ENCODE results near the gene FBXO11.

The FBXO11 gene

DNA sequence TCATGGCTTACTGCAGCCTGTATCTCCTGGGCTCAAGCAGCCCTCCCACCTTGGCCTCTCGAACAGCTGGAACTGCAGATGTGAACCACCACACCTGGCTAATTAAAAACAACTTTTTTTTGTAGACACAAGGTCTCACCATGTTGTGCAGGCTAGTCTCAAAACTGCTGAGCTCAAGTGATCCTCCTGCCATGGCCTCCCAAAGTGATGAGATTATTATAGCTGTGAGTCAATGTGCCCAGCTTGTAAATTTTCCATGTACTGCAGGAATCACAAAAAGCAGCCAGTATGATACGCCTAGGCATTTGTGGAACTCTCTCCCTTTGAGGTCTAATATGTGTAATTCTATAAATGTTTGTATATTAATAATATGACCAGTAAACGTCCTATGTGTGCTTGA is 63.5 kb downstream of the FBXO11 start:
- no peak for DNase-seq (ENCODE audit: low read depth)
- TF ChIP-seq, protein P1, sequence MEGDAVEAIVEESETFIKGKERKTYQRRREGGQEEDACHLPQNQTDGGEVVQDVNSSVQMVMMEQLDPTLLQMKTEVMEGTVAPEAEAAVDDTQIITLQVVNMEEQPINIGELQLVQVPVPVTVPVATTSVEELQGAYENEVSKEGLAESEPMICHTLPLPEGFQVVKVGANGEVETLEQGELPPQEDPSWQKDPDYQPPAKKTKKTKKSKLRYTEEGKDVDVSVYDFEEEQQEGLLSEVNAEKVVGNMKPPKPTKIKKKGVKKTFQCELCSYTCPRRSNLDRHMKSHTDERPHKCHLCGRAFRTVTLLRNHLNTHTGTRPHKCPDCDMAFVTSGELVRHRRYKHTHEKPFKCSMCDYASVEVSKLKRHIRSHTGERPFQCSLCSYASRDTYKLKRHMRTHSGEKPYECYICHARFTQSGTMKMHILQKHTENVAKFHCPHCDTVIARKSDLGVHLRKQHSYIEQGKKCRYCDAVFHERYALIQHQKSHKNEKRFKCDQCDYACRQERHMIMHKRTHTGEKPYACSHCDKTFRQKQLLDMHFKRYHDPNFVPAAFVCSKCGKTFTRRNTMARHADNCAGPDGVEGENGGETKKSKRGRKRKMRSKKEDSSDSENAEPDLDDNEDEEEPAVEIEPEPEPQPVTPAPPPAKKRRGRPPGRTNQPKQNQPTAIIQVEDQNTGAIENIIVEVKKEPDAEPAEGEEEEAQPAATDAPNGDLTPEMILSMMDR (conservative IDR thresholded peaks at IDR 0.05; ENCODE audit: low read depth, low read length), result no peak

GRCh38 chr2:47838686-47839085 is 67.6 kb downstream of the FBXO11 start:
- TF ChIP-seq, protein P1 (conservative IDR thresholded peaks at IDR 0.05; ENCODE audit: low read depth, low read length), result no peak
- DNase-seq (ENCODE audit: low read depth), result no peak
- H3K4me3 ChIP-seq (ENCODE audit: low read length), result no peak overlapping the region

More for the DNA sequence above, 63.5 kb downstream of the FBXO11 start:
- H3K4me3 ChIP-seq (ENCODE audit: low read length), result no peak overlapping the region

DNA sequence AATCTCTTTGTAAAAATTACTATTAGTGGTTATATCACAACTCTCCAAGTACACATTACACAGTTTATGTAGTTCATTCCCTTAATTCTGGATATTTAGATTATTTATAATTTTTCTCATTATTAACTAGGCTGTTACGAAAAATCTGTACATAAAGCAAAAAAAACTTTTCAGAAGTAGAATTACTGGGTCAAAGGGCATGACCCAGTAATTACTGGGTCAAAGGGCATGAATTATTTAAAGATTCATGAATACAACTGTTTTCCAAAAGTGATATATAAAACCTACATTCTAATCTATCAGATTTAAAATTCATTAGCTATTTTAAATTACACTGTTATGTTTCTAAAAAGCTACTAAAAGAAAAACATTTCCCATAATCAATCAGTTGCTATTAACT is 68.0 kb downstream of the FBXO11 start:
- no peak overlapping the region for H3K4me3 ChIP-seq (ENCODE audit: low read length)
- no peak for DNase-seq (ENCODE audit: low read depth)
- TF ChIP-seq, protein P1 (conservative IDR thresholded peaks at IDR 0.05; ENCODE audit: low read depth, low read length), result no peak

DNA sequence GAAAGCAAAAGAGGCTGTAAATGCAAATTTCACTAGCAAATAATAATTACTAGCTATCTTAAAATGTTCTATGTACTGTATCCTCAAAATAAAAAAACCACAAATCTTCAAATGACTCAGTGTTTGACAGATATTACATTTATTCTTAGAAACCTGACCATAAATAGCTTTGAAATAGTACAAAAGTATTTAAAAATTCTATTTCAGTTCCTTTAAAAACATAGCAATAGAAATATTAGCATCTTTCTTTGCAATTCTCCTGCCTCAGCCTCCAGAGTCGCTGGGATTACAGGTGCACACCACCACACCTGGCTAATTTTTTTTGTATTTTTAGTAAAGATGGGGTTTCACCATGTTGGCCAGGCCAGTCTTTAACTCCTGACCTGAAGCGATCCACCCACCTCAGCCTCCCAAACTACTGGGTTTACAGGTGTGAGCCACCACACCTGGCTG is 72.8 kb downstream of the FBXO11 start:
- no peak overlapping the region for H3K4me3 ChIP-seq (ENCODE audit: low read length)
- no peak for DNase-seq (ENCODE audit: low read depth)
- TF ChIP-seq, protein P1 (conservative IDR thresholded peaks at IDR 0.05; ENCODE audit: low read depth, low read length), result no peak

GRCh38 chr2:47822518-47822917 is 83.8 kb downstream of the FBXO11 start:
- TF ChIP-seq, protein P1 (conservative IDR thresholded peaks at IDR 0.05; ENCODE audit: low read depth, low read length), result no peak

GRCh38 chr2:47819834-47820233 is 86.5 kb downstream of the FBXO11 start:
- DNase-seq (ENCODE audit: low read depth), result no peak
- no peak overlapping the region for H3K4me3 ChIP-seq (ENCODE audit: low read length)
- TF ChIP-seq, protein P1 (conservative IDR thresholded peaks at IDR 0.05; ENCODE audit: low read depth, low read length), result no peak

More at GRCh38 chr2:47822518-47822917, 83.8 kb downstream of the FBXO11 start:
- DNase-seq (ENCODE audit: low read depth), result no peak
- no peak overlapping the region for H3K4me3 ChIP-seq (ENCODE audit: low read length)

DNA sequence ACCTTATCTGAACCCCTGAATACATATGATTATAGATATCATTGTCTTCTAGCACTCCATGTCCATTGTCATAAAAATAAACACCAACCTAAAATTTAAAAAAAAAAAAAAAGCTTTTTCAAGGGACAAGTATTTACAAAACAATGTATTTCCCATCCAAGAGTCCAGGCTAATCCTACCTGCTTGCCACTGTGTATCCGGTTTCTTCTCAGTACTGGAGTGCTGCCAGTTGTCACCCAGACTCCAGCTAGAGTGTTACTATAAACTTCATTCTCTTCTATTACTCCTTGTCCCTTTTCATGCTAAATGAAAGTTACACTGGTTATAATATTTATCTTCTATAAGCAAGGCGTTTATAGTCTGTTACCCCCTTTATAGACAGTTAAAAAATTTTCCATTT is 87.5 kb downstream of the FBXO11 start:
- H3K4me3 ChIP-seq (ENCODE audit: low read length), result no peak overlapping the region
- DNase-seq (ENCODE audit: low read depth), result no peak
- TF ChIP-seq, protein P1 (conservative IDR thresholded peaks at IDR 0.05; ENCODE audit: low read depth, low read length), result no peak
